Panc1 (cell line): ENCODE measurements around the gene ZNF385C. TPM values are rescaled to one million over a fixed set of nuclear protein-coding genes. Genes with fewer than 3 reads are reported as not detected.

Experiments used
- ATAC-seq: fragments of 200-7000 bp; cut with Tn5 transposase; 2 replicates; pipeline ENCODE4 v1.9.1; 2020; ENCODE audit warnings: mild to moderate bottlenecking, moderate library complexity
- BruUV-seq: library from RNA; stranded (reverse); fragments of 400-500 nt; replicated peaks from 2 replicates; lab custom pipeline; 2021; lab: Mats Ljungman, UMichigan
- CTCF ChIA-PET: fragments of 300-600 bp; sonication (Branson Sonifier 250); formaldehyde crosslinking; loops from one replicate; lab custom pipeline; 2022; ENCODE audit warnings: antibody characterized with exemption; lab: Charles Lee
- POLR2A ChIA-PET: fragments of 300-600 bp; sonication (Branson Sonifier 250); formaldehyde crosslinking; loops from one replicate; lab custom pipeline; 2022; ENCODE audit warnings: antibody characterized with exemption; lab: Charles Lee
- DNase-seq: peaks from one replicate; pipeline ENCODE4 v3.0.0-alpha.2; 2010; ENCODE audit warnings: low read depth, low spot score
- H3K27ac ChIP-seq: 2 replicates; pipeline ENCODE4 v1.5.1; 2011; ENCODE audit warnings: mild to moderate bottlenecking, low read length, inconsistent platforms
- H3K27me3 ChIP-seq: fragments of 200-500 bp; sonication (Bioruptor generic); 2 replicates; pipeline ENCODE4 v1.6.0; 2014; ENCODE audit warnings: low read length, inconsistent platforms; ENCODE audit not compliant: control insufficient read depth, insufficient read depth
- H3K36me3 ChIP-seq: fragments of 200-500 bp; sonication (Bioruptor generic); 2 replicates; pipeline ENCODE4 v1.5.1; 2014; ENCODE audit warnings: inconsistent platforms, mild to moderate bottlenecking, low read length, moderate library complexity; ENCODE audit not compliant: control insufficient read depth, insufficient read depth
- H3K4me1 ChIP-seq: 2 replicates; pipeline ENCODE4 v1.5.1; 2011; ENCODE audit warnings: inconsistent platforms, mild to moderate bottlenecking, low read length, moderate library complexity; ENCODE audit not compliant: control insufficient read depth, insufficient read depth
- H3K4me3 ChIP-seq, 2 experiments: 2 replicates each; pipeline ENCODE4 v1.5.1; 2011 to 2012; ENCODE audit warnings: low read depth in 2 of 2, low read length in 2 of 2, mild to moderate bottlenecking in 2 of 2, inconsistent platforms in 1 of 2, moderate library complexity in 1 of 2
- H3K9me3 ChIP-seq: fragments of 200-500 bp; sonication (Bioruptor generic); 2 replicates; pipeline ENCODE4 v1.5.1; 2014; ENCODE audit warnings: low read depth, mild to moderate bottlenecking, inconsistent platforms, low read length, moderate library complexity; ENCODE audit not compliant: control insufficient read depth, insufficient read depth
- CTCF ChIP-seq: fragments of 450-650 bp; IDR thresholded peaks from 2 replicates; pipeline ENCODE4 v1.5.1; 2017; ENCODE audit warnings: mild to moderate bottlenecking
- POLR2AphosphoS5 ChIP-seq: IDR thresholded peaks from 2 replicates; pipeline ENCODE4 v1.6.1; 2012; ENCODE audit warnings: mild to moderate bottlenecking, low read depth, low read length, moderate library complexity
- REST ChIP-seq, 2 experiments: IDR thresholded peaks; 2 replicates each; pipeline ENCODE4 v1.6.1; 2011 to 2012; ENCODE audit warnings: low read depth in 2 of 2, control low read depth in 1 of 2, low read length in 1 of 2, mild to moderate bottlenecking in 1 of 2, moderate library complexity in 1 of 2; ENCODE audit not compliant: insufficient read depth in 1 of 2
- SIN3A ChIP-seq: IDR thresholded peaks from 2 replicates; pipeline ENCODE4 v1.6.1; 2012; ENCODE audit warnings: low read depth, mild to moderate bottlenecking, low read length, moderate library complexity, borderline replicate concordance; ENCODE audit not compliant: insufficient read depth
- TCF7L2 ChIP-seq: IDR thresholded peaks from 2 replicates; pipeline ENCODE4 v1.6.1; 2011; ENCODE audit warnings: mild to moderate bottlenecking, low read depth, low read length, inconsistent platforms
- in situ Hi-C: cut with HindIII; loops from 2 replicates; pipeline ENCODE4 v1.10.0; 2016; ENCODE audit warnings: low sequenced_read_pairs, low pct_unique_long_range_greater_than_20kb
- intact Hi-C: fragments of 100-400 bp; cut with micrococcal nuclease; formaldehyde crosslinking; loops from one replicate; pipeline ENCODE4 v1.10.0; 2022; ENCODE audit not compliant: unreplicated experiment
- total RNA-seq: library from RNA; stranded (reverse); gene quantifications from one replicate; pipeline ENCODE4 v1.2.1, GENCODE V29; 2021; ENCODE audit not compliant: unreplicated experiment

The ZNF385C gene
- total RNA-seq, 1 experiment from 2014 or later, result 0.21 TPM

GRCh38 chr17:42065201-42065600, 33.1 kb downstream of the ZNF385C start:
- Histone ChIP-seq H3K36me3 (no peaks in the 10 kb centered on the region), H3K4me1 (peaks cover 6% of the 10 kb centered on the region; the same call in 1 of the 2 replicates), H3K4me3 (no peak overlapping the region), H3K9me3 (no peaks in the 10 kb centered on the region), H3K27ac (no peak overlapping the region), H3K27me3 (no peaks in the 10 kb centered on the region)
- in situ Hi-C loops (no loop called here), intact Hi-C loops (no loop called here)
- ChIA-PET POLR2A (interaction anchor here (0.5 kb wide), 1 partner anchor 31 kb away, joined by 5 read pairs; no protein-coding TSS in a partner anchor), CTCF (no interaction called here)
- no peak for TF ChIP-seq POLR2AphosphoS5
- TF ChIP-seq CTCF, result no peak
- TF ChIP-seq REST (IDR thresholded peaks at IDR 0.05; ENCODE audit: insufficient read depth in 1 of 2, low read depth in 2 of 2, low read length in 1 of 2), result no peak
- TF ChIP-seq TCF7L2, result no peak
- TF ChIP-seq SIN3A, result no peak
- ATAC-seq (no peak), DNase-seq (no peak)
- no TSS peak for BruUV-seq

DNA sequence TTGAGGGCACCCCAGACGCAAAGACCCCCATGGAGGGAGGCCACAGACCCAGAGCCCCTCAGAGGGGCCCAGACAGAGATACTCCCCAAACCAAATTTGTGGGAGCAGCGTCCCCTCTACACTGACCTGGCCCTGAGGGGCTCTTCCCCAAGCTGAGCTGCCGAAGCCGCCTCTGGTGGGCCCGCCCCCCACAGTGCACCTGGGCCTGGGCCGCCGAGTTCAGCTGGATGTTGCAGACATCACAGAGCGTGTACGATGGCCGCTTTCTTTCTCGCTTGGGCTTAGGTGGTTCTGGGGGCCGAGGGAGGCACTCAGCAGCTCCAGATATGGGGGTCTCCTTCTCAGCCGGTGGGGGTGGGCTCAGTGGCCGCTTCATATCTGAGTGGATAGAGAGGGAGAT, 35.6 kb downstream of the ZNF385C start:
- ChIA-PET CTCF (no interaction called here), POLR2A (no interaction called here)
- no peak overlapping the region for H3K27ac ChIP-seq
- DNase-seq (no peak), ATAC-seq (no peak)
- in situ Hi-C loops, result no loop called here
- TF ChIP-seq SIN3A (no peak), TCF7L2 (no peak), POLR2AphosphoS5 (no peak), REST (IDR thresholded peaks at IDR 0.05; ENCODE audit: insufficient read depth in 1 of 2, low read depth in 2 of 2, low read length in 1 of 2) (no peak), CTCF (no peak)
- H3K4me3 ChIP-seq, result no peak overlapping the region
- intact Hi-C loops, result no loop called here
- no TSS peak for BruUV-seq
- H3K4me1 ChIP-seq, result peaks cover 6% of the 10 kb centered on the region; the same call in 1 of the 2 replicates
- no peaks in the 10 kb centered on the region for H3K9me3 ChIP-seq
- no peaks in the 10 kb centered on the region for H3K36me3 ChIP-seq
- H3K27me3 ChIP-seq, result no peaks in the 10 kb centered on the region
